Erythroblast (primary cell): ENCODE measurements around the gene ARHGAP20.

Experiments
- GATA1 ChIP-seq: IDR thresholded peaks from 2 replicates; pipeline ENCODE4 v1.6.1; 2011; ENCODE audit warnings: low read depth, mild to moderate bottlenecking, control low read depth, low read length, moderate library complexity
- POLR2A ChIP-seq: IDR thresholded peaks from 2 replicates; pipeline ENCODE4 v1.6.1; 2011; ENCODE audit warnings: mild to moderate bottlenecking, low read length

DNA sequence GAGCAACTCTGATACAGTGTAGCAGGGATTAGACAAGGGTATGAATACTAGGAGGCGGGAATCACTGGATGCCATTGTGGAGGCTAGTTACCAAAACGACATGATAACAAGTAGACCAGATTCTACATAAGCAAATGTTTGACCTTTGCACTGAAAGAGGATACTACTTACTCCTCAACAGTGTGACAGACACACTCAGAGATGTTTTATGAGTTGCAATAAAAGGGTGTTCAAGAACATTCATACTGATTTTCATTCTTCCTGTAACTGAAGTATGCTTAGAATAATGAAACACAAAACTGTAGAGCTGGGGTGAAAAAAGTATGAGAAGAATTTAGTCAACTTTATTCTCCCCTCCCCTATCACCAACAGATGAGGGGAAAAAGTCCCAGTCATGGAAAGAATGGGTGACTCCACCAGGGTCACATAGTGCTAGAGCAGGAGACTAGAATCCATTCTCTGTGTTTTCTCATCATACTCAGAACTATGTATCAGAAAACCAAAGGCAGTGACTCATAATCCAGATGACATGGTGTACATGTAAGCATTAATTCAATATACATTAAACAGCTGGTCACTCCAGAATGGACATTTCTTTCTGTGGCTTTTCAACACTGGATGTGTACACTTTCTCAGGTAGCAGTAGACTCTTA, 32.8 kb downstream of the ARHGAP20 start:
- TF ChIP-seq POLR2A (no peak), GATA1 (no peak)
